Nephron progenitor cell (in vitro differentiated cells): ENCODE data around the gene DARS1.
"Not testable (repeated sequence)": the region's sequence is repeated elsewhere in the genome, so short reads cannot be mapped to it uniquely, and the experiment has no call there.

Experiments
- DNase-seq: peaks from one replicate; pipeline ENCODE4 v3.0.0; 2021
- H3K27ac Mint-ChIP-seq: 2 replicates; pipeline ENCODE4 v1.8.0; 2021; ENCODE audit warnings: mild to moderate bottlenecking, moderate library complexity, mixed read lengths
- H3K27me3 Mint-ChIP-seq: 2 replicates; pipeline ENCODE4 v1.8.0; 2021; ENCODE audit warnings: mild to moderate bottlenecking, low read depth, mixed read lengths; ENCODE audit not compliant: poor library complexity
- H3K36me3 Mint-ChIP-seq: 2 replicates; pipeline ENCODE4 v1.8.0; 2021; ENCODE audit warnings: low read depth, mixed read lengths
- H3K4me1 Mint-ChIP-seq: 2 replicates; pipeline ENCODE4 v1.8.0; 2021; ENCODE audit warnings: mixed read lengths
- H3K4me3 Mint-ChIP-seq: 2 replicates; pipeline ENCODE4 v1.8.0; 2021; ENCODE audit warnings: mild to moderate bottlenecking, moderate library complexity, mixed read lengths
- H3K9me3 Mint-ChIP-seq: 2 replicates; pipeline ENCODE4 v1.8.0; 2021; ENCODE audit warnings: mild to moderate bottlenecking, moderate library complexity, mixed read lengths
- TF ChIP-seq, protein P1 (sequence below): fragments of 200-600 bp; sonication (generic); IDR thresholded peaks from 2 replicates; pipeline ENCODE4 v1.5.0; 2021; ENCODE audit warnings: antibody characterized with exemption

Gene DARS1

GRCh38 chr2:135898234-135898786, 87.1 kb downstream of the DARS1 start:
- Mint-ChIP-seq H3K27me3 (peaks cover 5% of the 10 kb centered on the region), H3K4me3 (no peak overlapping the region), H3K4me1 (peaks cover 4% of the 10 kb centered on the region), H3K9me3 (peaks cover 3% of the 10 kb centered on the region), H3K36me3 (peaks cover 47% of the 10 kb centered on the region), H3K27ac (no peak overlapping the region)
- no peak for DNase-seq
- TF ChIP-seq, protein P1, sequence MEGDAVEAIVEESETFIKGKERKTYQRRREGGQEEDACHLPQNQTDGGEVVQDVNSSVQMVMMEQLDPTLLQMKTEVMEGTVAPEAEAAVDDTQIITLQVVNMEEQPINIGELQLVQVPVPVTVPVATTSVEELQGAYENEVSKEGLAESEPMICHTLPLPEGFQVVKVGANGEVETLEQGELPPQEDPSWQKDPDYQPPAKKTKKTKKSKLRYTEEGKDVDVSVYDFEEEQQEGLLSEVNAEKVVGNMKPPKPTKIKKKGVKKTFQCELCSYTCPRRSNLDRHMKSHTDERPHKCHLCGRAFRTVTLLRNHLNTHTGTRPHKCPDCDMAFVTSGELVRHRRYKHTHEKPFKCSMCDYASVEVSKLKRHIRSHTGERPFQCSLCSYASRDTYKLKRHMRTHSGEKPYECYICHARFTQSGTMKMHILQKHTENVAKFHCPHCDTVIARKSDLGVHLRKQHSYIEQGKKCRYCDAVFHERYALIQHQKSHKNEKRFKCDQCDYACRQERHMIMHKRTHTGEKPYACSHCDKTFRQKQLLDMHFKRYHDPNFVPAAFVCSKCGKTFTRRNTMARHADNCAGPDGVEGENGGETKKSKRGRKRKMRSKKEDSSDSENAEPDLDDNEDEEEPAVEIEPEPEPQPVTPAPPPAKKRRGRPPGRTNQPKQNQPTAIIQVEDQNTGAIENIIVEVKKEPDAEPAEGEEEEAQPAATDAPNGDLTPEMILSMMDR, result no peak

DNA sequence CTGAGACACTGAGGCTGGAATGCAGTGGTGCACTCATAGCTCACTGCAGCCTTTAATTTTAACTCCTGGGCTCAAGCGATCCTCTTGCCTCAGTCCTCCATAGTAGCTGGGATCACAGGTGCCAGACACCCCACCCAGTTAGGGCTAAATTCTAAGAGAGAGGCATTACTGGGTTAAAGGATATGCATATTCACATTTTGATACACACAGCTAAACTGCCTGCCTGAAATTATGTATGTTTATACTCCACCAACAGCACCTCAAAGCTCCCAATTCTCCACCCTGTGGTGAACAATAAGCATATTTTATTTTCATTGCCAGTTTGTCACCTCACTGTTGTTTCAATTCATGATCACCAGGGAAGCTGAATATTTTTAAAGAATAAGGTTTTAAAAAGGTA, 90.5 kb downstream of the DARS1 start:
- Mint-ChIP-seq H3K9me3 (peaks cover 3% of the 10 kb centered on the region), H3K27ac (no peak overlapping the region)

GRCh38 chr2:135893374-135893794, 92.0 kb downstream of the DARS1 start:
- TF ChIP-seq, protein P1, result no peak
- DNase-seq, result no peak
- peaks cover 15% of the 10 kb centered on the region for H3K9me3 Mint-ChIP-seq
- no peaks in the 10 kb centered on the region for H3K4me1 Mint-ChIP-seq
- H3K4me3 Mint-ChIP-seq, result no peak overlapping the region
- peaks cover 5% of the 10 kb centered on the region for H3K27me3 Mint-ChIP-seq
- peaks cover 9% of the 10 kb centered on the region for H3K36me3 Mint-ChIP-seq
- H3K27ac Mint-ChIP-seq, result no peak overlapping the region

More for the DNA sequence above, 90.5 kb downstream of the DARS1 start:
- Mint-ChIP-seq H3K27me3 (peaks cover 5% of the 10 kb centered on the region), H3K4me3 (no peak overlapping the region), H3K36me3 (peaks cover 18% of the 10 kb centered on the region), H3K4me1 (peaks cover 4% of the 10 kb centered on the region)
- no peak for DNase-seq
- TF ChIP-seq, protein P1, result no peak

DNA sequence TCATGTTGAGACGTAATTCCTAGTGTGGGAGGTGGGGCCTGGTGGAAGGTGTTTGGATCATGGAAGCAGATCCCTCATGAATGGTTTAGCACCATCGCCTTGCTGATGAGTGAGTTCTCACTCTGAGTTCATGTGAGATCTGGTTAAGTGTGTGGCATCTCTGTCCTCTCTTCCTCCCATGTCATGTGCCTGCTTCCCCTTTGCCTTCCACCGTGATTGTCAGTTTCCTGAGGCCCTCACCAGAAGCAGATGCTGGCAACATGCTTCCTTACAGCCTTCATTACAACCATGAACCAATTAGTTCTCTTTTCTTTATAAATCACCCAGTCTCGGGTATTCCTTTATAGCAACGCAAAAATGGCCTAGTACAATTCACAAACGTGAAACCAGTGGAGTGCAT, 94.6 kb downstream of the DARS1 start:
- H3K27me3 Mint-ChIP-seq, result peaks cover 5% of the 10 kb centered on the region
- TF ChIP-seq, protein P1, result no peak
- peaks cover 4% of the 10 kb centered on the region for H3K36me3 Mint-ChIP-seq
- no peak overlapping the region for H3K27ac Mint-ChIP-seq
- H3K4me3 Mint-ChIP-seq, result no peak overlapping the region
- DNase-seq, result no peak
- peaks cover 27% of the 10 kb centered on the region for H3K9me3 Mint-ChIP-seq
- H3K4me1 Mint-ChIP-seq, result peaks cover 7% of the 10 kb centered on the region

DNA sequence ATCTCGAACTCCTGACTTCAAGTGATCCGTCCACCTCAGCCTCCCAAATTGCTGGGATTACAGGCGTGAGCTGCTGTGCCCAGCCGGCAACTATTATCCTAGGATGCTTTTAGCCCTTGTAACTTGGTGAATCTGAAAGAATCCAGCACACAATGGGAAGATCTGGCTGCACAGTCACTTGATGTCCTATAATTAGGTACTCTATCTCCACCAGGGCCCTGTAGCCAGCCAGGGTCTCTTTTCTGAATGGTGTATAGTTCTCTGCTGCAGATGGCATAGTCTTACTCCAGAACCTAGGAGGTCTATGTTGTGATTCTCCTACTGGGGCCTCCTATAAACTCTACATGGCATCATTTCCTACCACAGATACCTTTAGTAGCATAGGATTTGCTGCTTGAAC, 95.3 kb downstream of the DARS1 start:
- no peak for DNase-seq
- TF ChIP-seq, protein P1, result no peak
- Mint-ChIP-seq H3K36me3 (peaks cover 4% of the 10 kb centered on the region), H3K9me3 (peaks cover 27% of the 10 kb centered on the region), H3K27me3 (peaks cover 5% of the 10 kb centered on the region), H3K27ac (no peak overlapping the region), H3K4me1 (peaks cover 12% of the 10 kb centered on the region), H3K4me3 (no peak overlapping the region)

- H3K27me3 Mint-ChIP-seq, H3K36me3 Mint-ChIP-seq, H3K4me3 Mint-ChIP-seq, H3K27ac Mint-ChIP-seq, DNase-seq: not testable (repeated sequence)
- peaks cover 16% of the 10 kb centered on the region for H3K4me1 Mint-ChIP-seq
- peaks cover 24% of the 10 kb centered on the region for H3K9me3 Mint-ChIP-seq
Observed at GRCh38 chr2:135888587-135888986, 96.8 kb downstream of the DARS1 start.
